GM21786 (cell line): ENCODE measurements around the gene WDPCP.
"Not testable (repeated sequence)": the region's sequence is repeated elsewhere in the genome, so short reads cannot be mapped to it uniquely, and the experiment has no call there.

Source experiments
- ATAC-seq: cut with Tn5 transposase; IDR thresholded peaks from one replicate; pipeline ENCODE4 v1.9.1; 2021; ENCODE audit not compliant: unreplicated experiment

The WDPCP gene

GRCh38 chr2:63588385-63589147 lies at the start of gene WDPCP, which contains the start of gene MDH1:
TSS of gene WDPCP (minus strand) at chr2:63588477. CDS start at chr2:63588271, 206 bp downstream.
TSS of gene MDH1 (plus strand) at chr2:63588963. CDS start at chr2:63589044, 81 bp downstream.
- peak; percentile 78 for ATAC-seq

GRCh38 chr2:63632382-63632781 lies 44.1 kb upstream of the WDPCP start:
- ATAC-seq = no peak

- ATAC-seq = no peak
These were observed 43.2 kb upstream of the WDPCP start for GRCh38 chr2:63631501-63631900.

GRCh38 chr2:63628403-63628942 lies 40.2 kb upstream of the WDPCP start:
- no peak for ATAC-seq

- ATAC-seq = no peak
These were observed 39.6 kb upstream of the WDPCP start for GRCh38 chr2:63627866-63628265.

GRCh38 chr2:63623763-63624162 lies 35.5 kb upstream of the WDPCP start:
- ATAC-seq = not testable (repeated sequence)

- ATAC-seq = no peak
These were observed 34.5 kb upstream of the WDPCP start for GRCh38 chr2:63622751-63623150.

- no peak for ATAC-seq
These were observed 31.1 kb upstream of the WDPCP start for GRCh38 chr2:63619328-63619727.

GRCh38 chr2:63617366-63617765 lies 29.1 kb upstream of the WDPCP start:
- no peak for ATAC-seq

GRCh38 chr2:63614983-63615945 lies 27.0 kb upstream of the WDPCP start:
- ATAC-seq = no peak

GRCh38 chr2:63614448-63614968 lies 26.2 kb upstream of the WDPCP start:
- ATAC-seq = no peak

- no peak for ATAC-seq
These were observed 25.2 kb upstream of the WDPCP start for GRCh38 chr2:63613391-63613901.

- no peak for ATAC-seq
These were observed 22.2 kb upstream of the WDPCP start for GRCh38 chr2:63610525-63610924.

GRCh38 chr2:63608865-63609264 lies 20.6 kb upstream of the WDPCP start:
- not testable (repeated sequence) for ATAC-seq

- no peak for ATAC-seq
These were observed 16.4 kb upstream of the WDPCP start for GRCh38 chr2:63604666-63605065.

- no peak for ATAC-seq
These were observed 12.7 kb upstream of the WDPCP start for GRCh38 chr2:63600881-63601460.

GRCh38 chr2:63598981-63599380 lies 10.7 kb upstream of the WDPCP start:
- ATAC-seq = no peak

- ATAC-seq = no peak
These were observed 8.2 kb upstream of the WDPCP start for GRCh38 chr2:63596401-63596883.

- ATAC-seq = no peak
These were observed 6.4 kb upstream of the WDPCP start for GRCh38 chr2:63594660-63595059.

GRCh38 chr2:63591566-63592175 lies 3.4 kb upstream of the WDPCP start:
- ATAC-seq = no peak
